GM10248 (cell line): ENCODE results near the gene FYCO1.
A peak's percentile ranks its signal among the peaks of the same experiment; 100 is the strongest.

ENCODE experiments used
- CTCF ChIA-PET: fragments of 300-600 bp; sonication (Branson Sonifier 250); formaldehyde crosslinking; extraction: SDS; loops from one replicate; lab custom pipeline; 2021; ENCODE audit warnings: antibody characterized with exemption; lab: Yijun Ruan, JAX
- POLR2A ChIA-PET: fragments of 350-650 bp; sonication (Branson Sonifier 250); formaldehyde crosslinking; extraction: SDS; loops from one replicate; lab custom pipeline; 2020; ENCODE audit warnings: antibody characterized with exemption; lab: Yijun Ruan, JAX
- DNase-seq: peaks from one replicate; pipeline ENCODE4 v3.0.0; 2012; ENCODE audit errors: extremely low spot score
- CTCF ChIP-seq: IDR thresholded peaks from 2 replicates; pipeline ENCODE4 v1.5.1; 2012; ENCODE audit warnings: mild to moderate bottlenecking, low read depth; ENCODE audit errors: extremely low read depth, missing control alignments, control extremely low read depth

Gene FYCO1

GRCh38 chr3:45936261-45936660, 59.4 kb downstream of the FYCO1 start:
- CTCF ChIA-PET = interaction anchor here (1.0 to 14.3 kb wide), 8 partner anchors 8 to 183 kb away, joined by 3 to 377 read pairs (median 6); no protein-coding TSS in a partner anchor
- TF ChIP-seq CTCF = no peak
- DNase-seq = no peak

GRCh38 chr3:45933591-45933990, 62.0 kb downstream of the FYCO1 start:
- TF ChIP-seq CTCF = no peak
- ChIA-PET POLR2A (no interaction called here), CTCF (interaction anchor here (1.6 to 12.5 kb wide), 3 partner anchors 14 to 171 kb away, joined by 3 to 155 read pairs (median 99); no protein-coding TSS in a partner anchor)
- DNase-seq = no peak

More at GRCh38 chr3:45936261-45936660, 59.4 kb downstream of the FYCO1 start:
- POLR2A ChIA-PET = no interaction called here

GRCh38 chr3:45932112-45932511, 63.5 kb downstream of the FYCO1 start:
- POLR2A ChIA-PET = no interaction called here
- DNase-seq = no peak
- CTCF ChIA-PET = interaction anchor here (1.1 to 12.5 kb wide), 7 partner anchors 10 to 273 kb away, joined by 3 to 155 read pairs (median 9); partner anchors contain the start of gene CXCR6

GRCh38 chr3:45931496-45931895, 64.1 kb downstream of the FYCO1 start:
- POLR2A ChIA-PET = no interaction called here
- TF ChIP-seq CTCF = no peak
- no peak for DNase-seq
- CTCF ChIA-PET = interaction anchor here (1.1 to 12.5 kb wide), 7 partner anchors 9 to 272 kb away, joined by 3 to 155 read pairs (median 9); partner anchors contain the start of gene CXCR6

More at GRCh38 chr3:45932112-45932511, 63.5 kb downstream of the FYCO1 start:
- TF ChIP-seq CTCF = no peak

- ChIA-PET CTCF (interaction anchor here (0.6 to 12.5 kb wide), 60 partner anchors 8 to 419 kb away, joined by 3 to 155 read pairs (median 5); partner anchors contain the start of genes CXCR6, LZTFL1 and SACM1L), POLR2A (interaction anchor here (0.6 to 0.7 kb wide), 2 partner anchors 24 to 134 kb away, joined by 3 to 7 read pairs; no protein-coding TSS in a partner anchor)
- peak; percentile 88 for DNase-seq
- peak; percentile 97 for TF ChIP-seq CTCF
Measured at GRCh38 chr3:45929042-45929679, 66.5 kb downstream of the FYCO1 start.

- POLR2A ChIA-PET = no interaction called here
- DNase-seq = no peak
- CTCF ChIA-PET = interaction anchor here (1.1 to 12.5 kb wide), 15 partner anchors 8 to 166 kb away, joined by 3 to 155 read pairs (median 15); partner anchors contain the start of genes CXCR6 and LZTFL1
- TF ChIP-seq CTCF = no peak
Measured at GRCh38 chr3:45927881-45928280, 67.7 kb downstream of the FYCO1 start.
